Endothelial cell (in vitro differentiated cells): ENCODE results near the gene PRSS50. TPM values are rescaled to one million over a fixed set of nuclear protein-coding genes. Genes with fewer than 3 reads are reported as not detected.

Source experiments
- DNase-seq: peaks from one replicate; pipeline ENCODE4 v3.0.0; 2021; ENCODE audit warnings: low spot score
- H3K27ac Mint-ChIP-seq: one replicate; pipeline ENCODE4 v1.8.0; 2021; ENCODE audit warnings: mixed read lengths, inconsistent platforms; ENCODE audit not compliant: unreplicated experiment
- H3K27me3 Mint-ChIP-seq: one replicate; pipeline ENCODE4 v1.8.0; 2021; ENCODE audit warnings: mild to moderate bottlenecking, moderate library complexity, mixed read lengths, inconsistent platforms; ENCODE audit not compliant: unreplicated experiment
- H3K36me3 Mint-ChIP-seq: one replicate; pipeline ENCODE4 v1.8.0; 2021; ENCODE audit warnings: mild to moderate bottlenecking, low read depth, mixed read lengths, inconsistent platforms; ENCODE audit not compliant: unreplicated experiment
- H3K4me1 Mint-ChIP-seq: one replicate; pipeline ENCODE4 v1.8.0; 2021; ENCODE audit warnings: mild to moderate bottlenecking, mixed read lengths, inconsistent platforms; ENCODE audit not compliant: unreplicated experiment
- H3K4me3 Mint-ChIP-seq: one replicate; pipeline ENCODE4 v1.8.0; 2021; ENCODE audit warnings: mild to moderate bottlenecking, mixed read lengths, inconsistent platforms; ENCODE audit not compliant: unreplicated experiment
- H3K9me3 Mint-ChIP-seq: one replicate; pipeline ENCODE4 v1.8.0; 2021; ENCODE audit warnings: mixed read lengths, inconsistent platforms; ENCODE audit not compliant: unreplicated experiment
- total RNA-seq: library from RNA; stranded (reverse); fragmentation: NEBNext Ultra II Directional; extraction: Animal tissue kit (Norgen Biotek cat#: 25700); gene quantifications from one replicate; pipeline ENCODE4 v1.2.1, GENCODE V29; 2021; ENCODE audit not compliant: unreplicated experiment
- TF ChIP-seq, protein P1 (sequence below): fragments of 200-600 bp; sonication (generic); IDR thresholded peaks from one replicate; pipeline ENCODE4 v1.5.0; 2021; ENCODE audit warnings: antibody characterized with exemption; ENCODE audit not compliant: unreplicated experiment

Gene PRSS50
- total RNA-seq, 1 donor from 2014 or later = 0.38 TPM

DNA sequence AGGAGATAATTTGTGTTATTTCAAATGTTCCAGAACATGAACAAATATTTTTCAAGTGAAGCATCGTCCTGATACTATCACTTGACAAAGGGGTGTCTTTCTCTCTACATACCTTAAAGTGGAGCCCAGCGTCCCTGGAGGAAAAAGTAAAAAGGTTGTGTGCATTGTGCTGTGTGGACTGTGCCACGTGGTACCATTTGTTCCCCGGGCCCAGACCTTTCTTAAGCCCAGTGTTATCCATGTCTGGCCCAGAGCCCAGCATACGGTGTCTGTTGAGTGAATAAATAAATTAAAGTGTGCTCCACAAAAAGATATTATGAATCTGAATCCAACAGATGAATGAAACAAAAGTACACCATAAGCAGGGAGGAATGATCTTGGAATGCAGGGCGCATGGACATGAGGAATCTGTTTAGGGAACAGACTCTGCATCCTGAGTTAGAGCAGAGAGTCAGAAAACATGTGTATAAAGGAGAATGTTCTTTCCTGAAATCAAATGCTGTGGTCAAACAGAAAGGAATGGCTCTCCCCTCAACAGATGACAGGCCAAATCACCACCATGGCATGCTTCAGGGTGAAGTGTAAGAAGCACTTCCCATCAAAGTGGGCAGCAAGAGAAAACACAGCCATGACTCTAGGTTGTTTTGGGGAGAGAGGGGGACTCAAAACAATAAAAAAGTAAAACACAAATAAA is 8.1 kb upstream of the PRSS50 start:
- H3K4me3 Mint-ChIP-seq = no peak overlapping the region
- no peaks in the 10 kb centered on the region for H3K27me3 Mint-ChIP-seq
- no peak overlapping the region for H3K27ac Mint-ChIP-seq
- TF ChIP-seq, protein P1, sequence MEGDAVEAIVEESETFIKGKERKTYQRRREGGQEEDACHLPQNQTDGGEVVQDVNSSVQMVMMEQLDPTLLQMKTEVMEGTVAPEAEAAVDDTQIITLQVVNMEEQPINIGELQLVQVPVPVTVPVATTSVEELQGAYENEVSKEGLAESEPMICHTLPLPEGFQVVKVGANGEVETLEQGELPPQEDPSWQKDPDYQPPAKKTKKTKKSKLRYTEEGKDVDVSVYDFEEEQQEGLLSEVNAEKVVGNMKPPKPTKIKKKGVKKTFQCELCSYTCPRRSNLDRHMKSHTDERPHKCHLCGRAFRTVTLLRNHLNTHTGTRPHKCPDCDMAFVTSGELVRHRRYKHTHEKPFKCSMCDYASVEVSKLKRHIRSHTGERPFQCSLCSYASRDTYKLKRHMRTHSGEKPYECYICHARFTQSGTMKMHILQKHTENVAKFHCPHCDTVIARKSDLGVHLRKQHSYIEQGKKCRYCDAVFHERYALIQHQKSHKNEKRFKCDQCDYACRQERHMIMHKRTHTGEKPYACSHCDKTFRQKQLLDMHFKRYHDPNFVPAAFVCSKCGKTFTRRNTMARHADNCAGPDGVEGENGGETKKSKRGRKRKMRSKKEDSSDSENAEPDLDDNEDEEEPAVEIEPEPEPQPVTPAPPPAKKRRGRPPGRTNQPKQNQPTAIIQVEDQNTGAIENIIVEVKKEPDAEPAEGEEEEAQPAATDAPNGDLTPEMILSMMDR = no peak
- H3K4me1 Mint-ChIP-seq = peaks cover 5% of the 10 kb centered on the region
- H3K36me3 Mint-ChIP-seq = no peaks in the 10 kb centered on the region
- DNase-seq = no peak
- no peaks in the 10 kb centered on the region for H3K9me3 Mint-ChIP-seq

DNA sequence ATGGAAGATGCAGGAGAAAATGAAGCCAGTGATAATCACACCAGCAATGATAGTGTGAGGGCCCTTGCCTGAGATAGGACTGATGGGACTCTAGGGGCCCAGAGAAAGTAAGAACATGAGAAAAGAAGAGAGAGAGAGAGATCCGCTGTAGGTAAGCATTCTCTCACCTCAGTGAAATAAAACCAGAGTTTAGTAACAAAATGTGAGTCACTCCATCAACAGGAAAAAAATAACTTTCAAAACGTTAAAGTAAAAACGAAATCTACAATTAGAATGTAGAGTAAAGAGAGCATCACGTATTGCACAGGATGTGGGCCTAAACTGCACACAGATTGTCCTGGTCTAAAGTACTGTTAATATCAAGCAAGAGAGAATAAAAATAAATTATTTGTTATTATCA is 6.8 kb upstream of the PRSS50 start:
- TF ChIP-seq, protein P1 = no peak
- Mint-ChIP-seq H3K27me3 (no peaks in the 10 kb centered on the region), H3K36me3 (no peaks in the 10 kb centered on the region), H3K27ac (no peak overlapping the region), H3K4me1 (peaks cover 5% of the 10 kb centered on the region), H3K9me3 (no peaks in the 10 kb centered on the region), H3K4me3 (no peak overlapping the region)
- DNase-seq = no peak

DNA sequence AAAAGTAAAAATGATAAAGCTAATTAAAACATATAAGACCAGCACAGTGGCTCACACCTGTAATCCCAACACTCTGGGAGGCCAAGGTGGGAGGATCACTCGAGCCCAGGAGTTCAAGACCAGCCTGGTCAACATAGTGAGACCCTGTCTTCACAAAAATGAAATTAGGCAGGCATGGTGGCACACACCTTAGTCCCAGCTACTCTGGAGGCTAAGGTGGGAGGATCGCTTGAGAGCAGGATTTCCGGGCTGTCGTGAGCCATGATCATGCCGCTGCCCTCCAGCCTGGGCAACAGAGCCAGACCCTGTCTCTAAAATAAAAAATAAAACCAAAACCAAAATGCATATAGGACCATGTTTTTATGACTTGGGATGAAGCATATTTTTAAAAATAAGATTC is 4.8 kb upstream of the PRSS50 start:
- no peak overlapping the region for H3K27ac Mint-ChIP-seq
- no peaks in the 10 kb centered on the region for H3K27me3 Mint-ChIP-seq
- H3K36me3 Mint-ChIP-seq = no peaks in the 10 kb centered on the region
- H3K4me1 Mint-ChIP-seq = peaks cover 5% of the 10 kb centered on the region
- H3K9me3 Mint-ChIP-seq = no peaks in the 10 kb centered on the region
- no peak overlapping the region for H3K4me3 Mint-ChIP-seq
- DNase-seq = no peak
- TF ChIP-seq, protein P1 = no peak

DNA sequence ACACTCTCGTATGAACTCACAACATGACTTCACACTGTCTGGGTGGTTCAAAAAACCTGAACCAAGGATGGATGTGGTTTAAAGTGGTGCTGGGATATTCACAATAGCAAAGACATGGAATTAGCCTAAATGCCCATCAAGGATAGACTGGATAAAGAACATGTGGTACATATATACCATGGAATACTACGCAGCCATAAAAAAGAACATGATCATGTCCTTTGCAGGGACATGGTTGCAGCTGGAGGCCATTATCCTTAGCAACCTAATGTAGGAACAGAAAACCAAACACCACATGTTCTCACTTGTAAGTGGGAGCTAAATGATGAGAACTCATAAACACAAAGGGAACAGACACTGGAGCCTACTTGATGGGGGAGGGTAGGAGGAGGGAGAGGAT is 3.3 kb upstream of the PRSS50 start:
- no peaks in the 10 kb centered on the region for H3K36me3 Mint-ChIP-seq
- H3K27me3 Mint-ChIP-seq = no peaks in the 10 kb centered on the region
- DNase-seq = no peak
- TF ChIP-seq, protein P1 = no peak
- no peak overlapping the region for H3K27ac Mint-ChIP-seq
- no peaks in the 10 kb centered on the region for H3K9me3 Mint-ChIP-seq
- no peak overlapping the region for H3K4me3 Mint-ChIP-seq
- peaks cover 1% of the 10 kb centered on the region for H3K4me1 Mint-ChIP-seq

DNA sequence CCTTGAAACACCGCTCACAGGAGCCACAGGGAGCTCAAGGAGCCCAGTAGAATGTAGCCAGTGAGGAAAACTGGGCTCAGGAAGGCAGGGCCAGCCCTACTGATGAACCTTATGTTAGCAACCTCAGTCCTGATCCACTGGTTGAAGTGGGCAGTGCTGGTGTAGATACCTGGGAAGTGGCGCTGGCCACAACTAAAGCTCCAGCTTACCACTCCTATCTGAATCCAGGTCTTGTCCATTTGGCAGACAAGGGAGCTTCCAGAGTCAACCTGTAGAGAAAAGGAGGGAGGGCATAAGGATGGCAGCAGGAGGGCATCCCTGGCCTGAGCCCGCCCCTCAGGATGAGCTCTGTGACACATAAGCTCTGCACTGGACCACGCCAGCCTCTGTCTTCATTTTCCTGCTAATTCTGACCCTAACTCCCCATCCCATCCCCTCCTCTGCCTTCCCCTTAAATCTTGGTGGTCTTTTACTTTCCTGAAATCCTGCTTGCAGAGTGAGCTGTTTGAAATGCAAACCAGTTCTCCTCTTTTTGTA is 2.1 kb upstream of the PRSS50 start:
- TF ChIP-seq, protein P1 = no peak
- Mint-ChIP-seq H3K9me3 (no peaks in the 10 kb centered on the region), H3K27ac (no peak overlapping the region), H3K27me3 (peaks cover 6% of the 10 kb centered on the region), H3K4me3 (no peak overlapping the region), H3K36me3 (no peaks in the 10 kb centered on the region), H3K4me1 (no peaks in the 10 kb centered on the region)
- DNase-seq = no peak
